Caco-2 (cell line): Measurements from ENCODE around the gene ZDHHC13. TPM values are rescaled to one million over a fixed set of nuclear protein-coding genes. Genes with fewer than 3 reads are reported as not detected.
A peak's percentile ranks its signal among the peaks of the same experiment; 100 is the strongest.

Source experiments
- BruUV-seq: library from RNA; stranded (reverse); fragments of 400-500 nt; replicated peaks from 2 replicates; lab custom pipeline; 2021; lab: Mats Ljungman, UMichigan
- CTCF ChIA-PET: fragments of 300-600 bp; sonication (Branson Sonifier 250); formaldehyde crosslinking; loops from one replicate; lab custom pipeline; 2022; ENCODE audit warnings: antibody characterized with exemption; lab: Charles Lee
- POLR2A ChIA-PET: fragments of 300-600 bp; sonication (Branson Sonifier 250); formaldehyde crosslinking; loops from one replicate; lab custom pipeline; 2022; ENCODE audit warnings: antibody characterized with exemption; lab: Charles Lee
- DNase-seq, 2 experiments: peaks; one replicate each; pipeline versions ENCODE4 v3.0.0 to v3.0.0-alpha.2; 2020 to 2022
- H3K27me3 ChIP-seq: replicated peaks from 2 replicates; pipeline ENCODE4 v1.6.0; 2011; ENCODE audit warnings: low read length; ENCODE audit not compliant: control insufficient read depth, insufficient read depth
- H3K36me3 ChIP-seq: 2 replicates; pipeline ENCODE4 v1.5.1; 2011; ENCODE audit warnings: low read length; ENCODE audit not compliant: control insufficient read depth, insufficient read depth
- H3K4me1 ChIP-seq: fragments of 250-450 bp; sonication (Bioruptor Pico); 2 replicates; pipeline ENCODE4 v1.5.1; 2020; ENCODE audit warnings: mild to moderate bottlenecking
- H3K4me3 ChIP-seq: 2 replicates; pipeline ENCODE4 v1.5.1; 2011; ENCODE audit warnings: low read depth, mild to moderate bottlenecking, control low read depth, low read length
- H3K9me3 ChIP-seq: fragments of 250-450 bp; sonication (Bioruptor Pico); 2 replicates; pipeline ENCODE4 v1.5.1; 2020; ENCODE audit warnings: mild to moderate bottlenecking, moderate library complexity
- H3K27ac Mint-ChIP-seq: one replicate; pipeline ENCODE4 v1.8.0; 2022; ENCODE audit warnings: mixed read lengths; ENCODE audit not compliant: unreplicated experiment
- H3K27me3 Mint-ChIP-seq: one replicate; pipeline ENCODE4 v1.8.0; 2022; ENCODE audit warnings: mixed read lengths; ENCODE audit not compliant: insufficient read depth, unreplicated experiment
- H3K36me3 Mint-ChIP-seq: one replicate; pipeline ENCODE4 v1.8.0; 2022; ENCODE audit warnings: mild to moderate bottlenecking, mixed read lengths; ENCODE audit not compliant: insufficient read depth, unreplicated experiment
- H3K4me1 Mint-ChIP-seq: one replicate; pipeline ENCODE4 v1.8.0; 2022; ENCODE audit warnings: low read depth, mixed read lengths; ENCODE audit not compliant: unreplicated experiment
- H3K4me3 Mint-ChIP-seq: one replicate; pipeline ENCODE4 v1.8.0; 2022; ENCODE audit warnings: mild to moderate bottlenecking, moderate library complexity, mixed read lengths; ENCODE audit not compliant: unreplicated experiment
- H3K9me3 Mint-ChIP-seq: one replicate; pipeline ENCODE4 v1.8.0; 2022; ENCODE audit warnings: mixed read lengths; ENCODE audit not compliant: unreplicated experiment
- intact Hi-C: fragments of 100-400 bp; cut with micrococcal nuclease; formaldehyde crosslinking; loops from one replicate; pipeline ENCODE4 v1.10.0; 2022; ENCODE audit not compliant: unreplicated experiment
- total RNA-seq: library from RNA; stranded (reverse); gene quantifications from 2 replicates; pipeline ENCODE4 v1.2.3, GENCODE V29; 2022
- TF ChIP-seq, protein P1 (sequence below), 2 experiments: fragments of 200-600 bp in 1 of 2; IDR thresholded peaks; 1 replicate in 1 of 2; 2 replicates in 1 of 2; pipeline versions ENCODE4 v1.5.1 to v1.8.0; 2011 to 2022; ENCODE audit warnings: antibody characterized with exemption in 1 of 2, control low read depth in 1 of 2, inconsistent platforms in 1 of 2, low read depth in 1 of 2, low read length in 1 of 2, mild to moderate bottlenecking in 1 of 2, moderate library complexity in 1 of 2; ENCODE audit not compliant: insufficient read depth in 1 of 2, severe bottlenecking in 1 of 2, unreplicated experiment in 1 of 2

Gene ZDHHC13
- total RNA-seq, 1 experiment from 2014 or later: 21.8 TPM

DNA sequence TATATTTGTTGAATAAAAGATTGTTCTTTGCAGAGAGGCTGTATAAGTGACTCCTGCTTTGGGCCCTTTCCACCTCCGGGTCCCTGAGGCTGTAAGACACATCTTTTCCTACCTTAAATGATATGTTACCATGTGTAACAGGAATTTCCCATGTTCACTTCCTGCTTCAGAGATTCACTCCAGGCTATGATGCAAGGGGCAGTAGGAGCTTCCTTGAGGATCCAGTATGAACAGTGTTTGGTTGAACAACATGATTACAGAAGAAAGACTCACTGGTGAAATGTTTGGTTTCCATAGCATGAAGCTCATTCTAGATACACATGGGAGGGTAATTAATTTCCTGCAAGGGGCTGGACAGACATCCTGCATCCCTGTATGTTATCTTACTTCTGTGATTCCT lies 25.6 kb upstream of the ZDHHC13 start:
- POLR2A ChIA-PET: no interaction called here
- H3K4me3 Mint-ChIP-seq: no peak overlapping the region
- intact Hi-C loops: no loop called here
- peaks cover 10% of the 10 kb centered on the region for H3K9me3 Mint-ChIP-seq
- CTCF ChIA-PET: no interaction called here
- Histone ChIP-seq H3K36me3 (no peaks in the 10 kb centered on the region), H3K27me3 (no peaks in the 10 kb centered on the region; the same call in 1 of the 2 replicates), H3K4me3 (no peak overlapping the region), H3K9me3 (no peaks in the 10 kb centered on the region), H3K4me1 (no peaks in the 10 kb centered on the region)
- peaks cover 5% of the 10 kb centered on the region for H3K27me3 Mint-ChIP-seq
- no TSS peak for BruUV-seq
- DNase-seq: no peak
- peaks cover 8% of the 10 kb centered on the region for H3K4me1 Mint-ChIP-seq
- TF ChIP-seq, protein P1, sequence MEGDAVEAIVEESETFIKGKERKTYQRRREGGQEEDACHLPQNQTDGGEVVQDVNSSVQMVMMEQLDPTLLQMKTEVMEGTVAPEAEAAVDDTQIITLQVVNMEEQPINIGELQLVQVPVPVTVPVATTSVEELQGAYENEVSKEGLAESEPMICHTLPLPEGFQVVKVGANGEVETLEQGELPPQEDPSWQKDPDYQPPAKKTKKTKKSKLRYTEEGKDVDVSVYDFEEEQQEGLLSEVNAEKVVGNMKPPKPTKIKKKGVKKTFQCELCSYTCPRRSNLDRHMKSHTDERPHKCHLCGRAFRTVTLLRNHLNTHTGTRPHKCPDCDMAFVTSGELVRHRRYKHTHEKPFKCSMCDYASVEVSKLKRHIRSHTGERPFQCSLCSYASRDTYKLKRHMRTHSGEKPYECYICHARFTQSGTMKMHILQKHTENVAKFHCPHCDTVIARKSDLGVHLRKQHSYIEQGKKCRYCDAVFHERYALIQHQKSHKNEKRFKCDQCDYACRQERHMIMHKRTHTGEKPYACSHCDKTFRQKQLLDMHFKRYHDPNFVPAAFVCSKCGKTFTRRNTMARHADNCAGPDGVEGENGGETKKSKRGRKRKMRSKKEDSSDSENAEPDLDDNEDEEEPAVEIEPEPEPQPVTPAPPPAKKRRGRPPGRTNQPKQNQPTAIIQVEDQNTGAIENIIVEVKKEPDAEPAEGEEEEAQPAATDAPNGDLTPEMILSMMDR (IDR thresholded peaks at IDR 0.05; ENCODE audit: insufficient read depth in 1 of 2, low read depth in 1 of 2, low read length in 1 of 2, severe bottlenecking in 1 of 2, unreplicated experiment in 1 of 2): no peak
- no peaks in the 10 kb centered on the region for H3K36me3 Mint-ChIP-seq
- H3K27ac Mint-ChIP-seq: peak overlapping the region; percentile 27

DNA sequence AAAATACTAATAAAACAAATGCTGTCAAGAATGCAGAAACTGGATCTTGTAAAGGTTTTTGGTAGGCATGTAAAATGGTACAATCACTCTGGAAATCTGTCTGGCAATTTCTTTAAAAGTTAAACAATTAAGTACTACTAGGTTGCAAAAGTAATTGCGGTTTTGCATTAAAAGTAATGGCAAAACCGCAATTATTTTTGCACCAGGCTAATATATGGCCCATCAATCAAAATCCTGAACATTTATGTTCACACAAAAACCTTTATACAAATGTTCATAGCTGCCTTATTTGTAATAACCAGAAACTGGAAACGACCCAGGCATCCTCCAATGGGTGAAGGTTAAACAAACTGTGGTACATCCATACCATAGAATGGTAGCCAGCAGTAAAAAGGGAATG lies 24.6 kb upstream of the ZDHHC13 start:
- POLR2A ChIA-PET: no interaction called here
- CTCF ChIA-PET: no interaction called here
- H3K4me3 ChIP-seq: no peak overlapping the region
- H3K27ac Mint-ChIP-seq: no peak overlapping the region
- no peaks in the 10 kb centered on the region for H3K27me3 Mint-ChIP-seq
- H3K9me3 ChIP-seq: no peaks in the 10 kb centered on the region
- H3K36me3 ChIP-seq: no peaks in the 10 kb centered on the region
- no peaks in the 10 kb centered on the region; the same call in 1 of the 2 replicates for H3K27me3 ChIP-seq
- no peaks in the 10 kb centered on the region for H3K4me1 ChIP-seq
- H3K4me3 Mint-ChIP-seq: no peak overlapping the region
- peaks cover 8% of the 10 kb centered on the region for H3K4me1 Mint-ChIP-seq
- intact Hi-C loops: no loop called here
- TF ChIP-seq, protein P1 (IDR thresholded peaks at IDR 0.05; ENCODE audit: insufficient read depth in 1 of 2, low read depth in 1 of 2, low read length in 1 of 2, severe bottlenecking in 1 of 2, unreplicated experiment in 1 of 2): no peak
- DNase-seq: no peak
- no TSS peak for BruUV-seq
- H3K36me3 Mint-ChIP-seq: no peaks in the 10 kb centered on the region
- H3K9me3 Mint-ChIP-seq: no peaks in the 10 kb centered on the region

DNA sequence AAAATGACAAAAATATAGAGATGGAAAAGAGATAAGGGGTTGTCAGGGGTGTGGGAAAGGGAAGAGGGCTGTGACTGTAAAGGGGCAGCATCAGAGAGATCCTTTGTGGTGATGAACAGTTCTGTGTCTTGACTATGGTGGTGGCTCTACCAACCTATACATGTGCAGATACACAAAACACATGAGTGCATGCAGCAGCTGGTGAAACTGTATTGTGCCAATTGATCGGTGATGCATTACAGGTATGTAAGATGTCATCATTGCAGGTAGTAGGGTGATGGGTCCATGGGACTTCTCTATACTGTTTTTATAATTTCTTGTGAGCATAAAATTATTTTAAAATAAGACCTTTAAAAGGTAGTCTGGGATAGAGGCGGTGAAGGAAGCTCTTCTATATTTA lies 24.1 kb upstream of the ZDHHC13 start:
- Mint-ChIP-seq H3K36me3 (no peaks in the 10 kb centered on the region), H3K4me3 (no peak overlapping the region), H3K27me3 (peaks cover 2% of the 10 kb centered on the region), H3K9me3 (no peaks in the 10 kb centered on the region), H3K4me1 (peaks cover 8% of the 10 kb centered on the region), H3K27ac (no peak overlapping the region)
- intact Hi-C loops: no loop called here
- DNase-seq: no peak
- ChIA-PET POLR2A (no interaction called here), CTCF (no interaction called here)
- H3K4me3 ChIP-seq: no peak overlapping the region
- H3K4me1 ChIP-seq: no peaks in the 10 kb centered on the region
- H3K36me3 ChIP-seq: no peaks in the 10 kb centered on the region
- no peaks in the 10 kb centered on the region; the same call in 1 of the 2 replicates for H3K27me3 ChIP-seq
- no TSS peak for BruUV-seq
- no peaks in the 10 kb centered on the region for H3K9me3 ChIP-seq
- TF ChIP-seq, protein P1 (IDR thresholded peaks at IDR 0.05; ENCODE audit: insufficient read depth in 1 of 2, low read depth in 1 of 2, low read length in 1 of 2, severe bottlenecking in 1 of 2, unreplicated experiment in 1 of 2): no peak
